Naive thymus-derived CD4-positive, alpha-beta T cell (primary cell): Measurements from ENCODE around the gene IZUMO3. TPM values are rescaled to one million over a fixed set of nuclear protein-coding genes. Genes with fewer than 3 reads are reported as not detected.
"Not testable (repeated sequence)": the region's sequence is repeated elsewhere in the genome, so short reads cannot be mapped to it uniquely, and the experiment has no call there.

Source experiments
- ATAC-seq: fragments of 150-1000 bp; cut with Tn5 transposase; 2 replicates; pipeline ENCODE4 v1.10.0; 2021; ENCODE audit warnings: mild to moderate bottlenecking, moderate library complexity
- CTCF ChIA-PET: fragments of 350-600 bp; sonication (Branson Sonifier 250); formaldehyde crosslinking; loops from one replicate; lab custom pipeline; 2021; ENCODE audit warnings: antibody characterized with exemption; lab: Charles Lee
- POLR2A ChIA-PET: fragments of 350-600 bp; sonication (Branson Sonifier 250); formaldehyde crosslinking; loops from one replicate; lab custom pipeline; 2021; ENCODE audit warnings: antibody characterized with exemption, inconsistent platforms; lab: Charles Lee
- DNase-seq, 9 donors: peaks; one replicate each; pipeline versions ENCODE4 v3.0.0 to v3.0.0-alpha.2; 2020 to 2022; ENCODE audit warnings: mixed read lengths in 1 of 9
- H3K27ac ChIP-seq: one replicate; pipeline ENCODE4 v1.7.0; 2013; ENCODE audit warnings: mild to moderate bottlenecking, low read depth, low read length, moderate library complexity
- H3K27me3 ChIP-seq, 2 donors: one replicate each; pipeline ENCODE4 v1.7.0; 2013; ENCODE audit warnings: low read length in 2 of 2, mild to moderate bottlenecking in 2 of 2, moderate library complexity in 2 of 2; ENCODE audit not compliant: control insufficient read depth in 2 of 2, insufficient read depth in 2 of 2
- H3K36me3 ChIP-seq, 3 experiments: 1 replicate in 2 of 3; 2 replicates in 1 of 3; pipeline ENCODE4 v1.7.0; 2013; ENCODE audit warnings: low read length in 3 of 3, mild to moderate bottlenecking in 3 of 3, moderate library complexity in 1 of 3; ENCODE audit not compliant: insufficient read depth in 3 of 3, control insufficient read depth in 2 of 3
- H3K4me1 ChIP-seq, 2 donors: one replicate each; pipeline ENCODE4 v1.7.0; 2013; ENCODE audit warnings: low read length in 2 of 2, mild to moderate bottlenecking in 2 of 2, moderate library complexity in 1 of 2; ENCODE audit not compliant: control insufficient read depth in 2 of 2, insufficient read depth in 2 of 2
- H3K4me3 ChIP-seq: 2 replicates; pipeline ENCODE4 v1.7.0; 2013; ENCODE audit warnings: mild to moderate bottlenecking, low read length
- H3K9me3 ChIP-seq, 3 experiments: 1 replicate in 2 of 3; 2 replicates in 1 of 3; pipeline ENCODE4 v1.7.0; 2013; ENCODE audit warnings: low read length in 3 of 3; ENCODE audit not compliant: control insufficient read depth in 2 of 3
- H3K27ac Mint-ChIP-seq, 9 donors: one replicate each; pipeline ENCODE4 v1.8.0; 2020 to 2022; ENCODE audit warnings: mixed read lengths in 9 of 9, mild to moderate bottlenecking in 8 of 9, moderate library complexity in 5 of 9, inconsistent platforms in 2 of 9
- H3K27me3 Mint-ChIP-seq, 5 donors: one replicate each; pipeline ENCODE4 v1.8.0; 2021 to 2022; ENCODE audit warnings: mixed read lengths in 5 of 5, mild to moderate bottlenecking in 1 of 5
- H3K36me3 Mint-ChIP-seq, 5 donors: one replicate each; pipeline ENCODE4 v1.8.0; 2020 to 2022; ENCODE audit warnings: mixed read lengths in 5 of 5, mild to moderate bottlenecking in 3 of 5, inconsistent platforms in 1 of 5
- H3K4me1 Mint-ChIP-seq, 7 donors: one replicate each; pipeline ENCODE4 v1.8.0; 2020 to 2022; ENCODE audit warnings: mixed read lengths in 7 of 7, mild to moderate bottlenecking in 3 of 7, inconsistent platforms in 1 of 7
- H3K4me3 Mint-ChIP-seq, 10 donors: one replicate each; pipeline ENCODE4 v1.8.0; 2020 to 2022; ENCODE audit warnings: mild to moderate bottlenecking in 10 of 10, mixed read lengths in 10 of 10, moderate library complexity in 6 of 10, inconsistent platforms in 2 of 10
- H3K9me3 Mint-ChIP-seq, 11 donors: one replicate each; pipeline ENCODE4 v1.8.0; 2020 to 2022; ENCODE audit warnings: mixed read lengths in 11 of 11, mild to moderate bottlenecking in 4 of 11, inconsistent platforms in 1 of 11, moderate library complexity in 1 of 11
- intact Hi-C, 2 donors: fragments of 100-400 bp; cut with micrococcal nuclease; formaldehyde crosslinking; loops; one replicate each; pipeline ENCODE4 v1.15.1; 2023
- polyA plus RNA-seq, 2 donors: library from polyadenylated mRNA; unstranded; fragments of 300-500 nt; fragmentation: Illumina TruSeq; gene quantifications; one replicate each; pipeline ENCODE4 v1.2.3, GENCODE V29; 2021
- total RNA-seq, 6 experiments: library from RNA in 5 of 6; stranded (reverse) in 5 of 6; gene quantifications; 1 replicate in 5 of 6; 2 replicates in 1 of 6; pipeline ENCODE4 v1.2.3 and lab custom pipeline; 2021 to 2026

IZUMO3 gene
- total RNA-seq: not detected
- not detected for polyA plus RNA-seq
- total RNA-seq (lab: John Stamatoyannopoulos, UW): not detected

- H3K4me3 Mint-ChIP-seq: no peak within 1 kb of the TSS
- DNase-seq: no peak
- no peaks in the 10 kb centered on the region for H3K4me1 ChIP-seq
- no peaks in the 10 kb centered on the region for H3K36me3 Mint-ChIP-seq
- no peaks in the 10 kb centered on the region for H3K27me3 ChIP-seq
- no peaks in the 10 kb centered on the region for H3K36me3 ChIP-seq
- no peak within 1 kb of the TSS for H3K4me3 ChIP-seq
- no peaks in the 10 kb centered on the region for H3K4me1 Mint-ChIP-seq
- POLR2A ChIA-PET: no interaction called here
- intact Hi-C loops: no loop called here
- no peaks in the 10 kb centered on the region for H3K27me3 Mint-ChIP-seq
- H3K27ac ChIP-seq: no peak within 1 kb of the TSS
- CTCF ChIA-PET: no interaction called here
- no peak for ATAC-seq
- H3K9me3 ChIP-seq: no peaks in the 10 kb centered on the region
- no peak within 1 kb of the TSS for H3K27ac Mint-ChIP-seq
- peaks cover 4 to 40% (median 15%) of the 10 kb centered on the region in 11 donors for H3K9me3 Mint-ChIP-seq
These were observed at the start of gene IZUMO3 for GRCh38 chr9:24545847-24546522. IZUMO3 (minus strand) TSS chr9:24545897; CDS start chr9:24545649, 248 bp downstream.

GRCh38 chr9:24594234-24594850 is 48.6 kb upstream of the IZUMO3 start:
- Mint-ChIP-seq H3K27me3 (no peaks in the 10 kb centered on the region), H3K27ac (no peak overlapping the region), H3K4me3 (no peak overlapping the region), H3K4me1 (no peaks in the 10 kb centered on the region), H3K36me3 (peaks cover 0 to 5% (median 0%) of the 10 kb centered on the region in 5 donors), H3K9me3 (peaks cover 2 to 30% (median 11%) of the 10 kb centered on the region in 11 donors)
- H3K27me3 ChIP-seq: no peaks in the 10 kb centered on the region
- DNase-seq (no peak), ATAC-seq (no peak)
- no peak overlapping the region for H3K27ac ChIP-seq
- intact Hi-C loops: no loop called here
- POLR2A ChIA-PET: no interaction called here
- H3K36me3 ChIP-seq: no peaks in the 10 kb centered on the region
- no peaks in the 10 kb centered on the region for H3K9me3 ChIP-seq
- no peaks in the 10 kb centered on the region for H3K4me1 ChIP-seq
- CTCF ChIA-PET: no interaction called here
- H3K4me3 ChIP-seq: no peak overlapping the region

GRCh38 chr9:24590432-24590831 is 44.7 kb upstream of the IZUMO3 start:
- ATAC-seq: no peak
- intact Hi-C loops: no loop called here
- Histone ChIP-seq H3K4me3 (no peak overlapping the region), H3K27ac (no peak overlapping the region), H3K27me3 (no peaks in the 10 kb centered on the region), H3K4me1 (no peaks in the 10 kb centered on the region), H3K36me3 (no peaks in the 10 kb centered on the region), H3K9me3 (no peaks in the 10 kb centered on the region)
- H3K9me3 Mint-ChIP-seq: peaks cover 0 to 12% (median 4%) of the 10 kb centered on the region in 11 donors
- no peaks in the 10 kb centered on the region for H3K27me3 Mint-ChIP-seq
- ChIA-PET POLR2A (no interaction called here), CTCF (no interaction called here)
- H3K4me1 Mint-ChIP-seq: no peaks in the 10 kb centered on the region
- H3K36me3 Mint-ChIP-seq: peaks cover 0 to 3% (median 0%) of the 10 kb centered on the region in 5 donors
- no peak overlapping the region for H3K4me3 Mint-ChIP-seq
- H3K27ac Mint-ChIP-seq: no peak overlapping the region
- no peak for DNase-seq

- ATAC-seq (no peak), DNase-seq (no peak)
- CTCF ChIA-PET: no interaction called here
These were observed 42.2 kb upstream of the IZUMO3 start for GRCh38 chr9:24587883-24588282.

GRCh38 chr9:24582146-24583126 is 36.7 kb upstream of the IZUMO3 start:
- H3K27me3 Mint-ChIP-seq: no peaks in the 10 kb centered on the region
- Histone ChIP-seq H3K9me3 (no peaks in the 10 kb centered on the region), H3K4me1 (no peaks in the 10 kb centered on the region), H3K27ac (no peak overlapping the region), H3K36me3 (no peaks in the 10 kb centered on the region), H3K4me3 (no peak overlapping the region), H3K27me3 (no peaks in the 10 kb centered on the region)
- H3K27ac Mint-ChIP-seq: no peak overlapping the region
- H3K9me3 Mint-ChIP-seq: peaks cover 0 to 26% (median 9%) of the 10 kb centered on the region in 11 donors
- H3K4me1 Mint-ChIP-seq: no peaks in the 10 kb centered on the region
- no peaks in the 10 kb centered on the region for H3K36me3 Mint-ChIP-seq
- POLR2A ChIA-PET: no interaction called here
- no peak for ATAC-seq
- no peak overlapping the region for H3K4me3 Mint-ChIP-seq
- CTCF ChIA-PET: no interaction called here
- intact Hi-C loops: no loop called here
- DNase-seq: no peak

More at GRCh38 chr9:24587883-24588282, 42.2 kb upstream of the IZUMO3 start:
- Histone ChIP-seq H3K9me3 (no peaks in the 10 kb centered on the region), H3K36me3 (no peaks in the 10 kb centered on the region), H3K27ac (no peak overlapping the region), H3K4me3 (no peak overlapping the region), H3K4me1 (no peaks in the 10 kb centered on the region), H3K27me3 (no peaks in the 10 kb centered on the region)
- H3K27ac Mint-ChIP-seq: no peak overlapping the region
- no peaks in the 10 kb centered on the region for H3K4me1 Mint-ChIP-seq
- H3K9me3 Mint-ChIP-seq: peaks cover 0 to 13% (median 4%) of the 10 kb centered on the region in 11 donors
- no peaks in the 10 kb centered on the region for H3K27me3 Mint-ChIP-seq
- H3K36me3 Mint-ChIP-seq: peaks cover 0 to 3% (median 0%) of the 10 kb centered on the region in 5 donors
- no peak overlapping the region for H3K4me3 Mint-ChIP-seq
- POLR2A ChIA-PET: no interaction called here
- intact Hi-C loops: no loop called here

- H3K9me3 Mint-ChIP-seq: peaks cover 0 to 18% (median 8%) of the 10 kb centered on the region in 11 donors
- POLR2A ChIA-PET, H3K36me3 ChIP-seq, H3K27me3 Mint-ChIP-seq, H3K9me3 ChIP-seq, DNase-seq, H3K36me3 Mint-ChIP-seq, H3K27ac ChIP-seq, H3K4me3 ChIP-seq, H3K4me1 ChIP-seq, CTCF ChIA-PET, ATAC-seq, intact Hi-C loops, H3K27me3 ChIP-seq, H3K27ac Mint-ChIP-seq, H3K4me1 Mint-ChIP-seq, H3K4me3 Mint-ChIP-seq: not testable (repeated sequence)
These were observed 34.3 kb upstream of the IZUMO3 start for GRCh38 chr9:24580005-24580404.
